HG03457 (cell line): ENCODE results near the gene ADGRL3.

Experiments used
- ATAC-seq: cut with Tn5 transposase; IDR thresholded peaks from one replicate; pipeline ENCODE4 v1.9.1; 2021; ENCODE audit warnings: moderate number of reproducible peaks; ENCODE audit not compliant: unreplicated experiment

ADGRL3 gene

DNA sequence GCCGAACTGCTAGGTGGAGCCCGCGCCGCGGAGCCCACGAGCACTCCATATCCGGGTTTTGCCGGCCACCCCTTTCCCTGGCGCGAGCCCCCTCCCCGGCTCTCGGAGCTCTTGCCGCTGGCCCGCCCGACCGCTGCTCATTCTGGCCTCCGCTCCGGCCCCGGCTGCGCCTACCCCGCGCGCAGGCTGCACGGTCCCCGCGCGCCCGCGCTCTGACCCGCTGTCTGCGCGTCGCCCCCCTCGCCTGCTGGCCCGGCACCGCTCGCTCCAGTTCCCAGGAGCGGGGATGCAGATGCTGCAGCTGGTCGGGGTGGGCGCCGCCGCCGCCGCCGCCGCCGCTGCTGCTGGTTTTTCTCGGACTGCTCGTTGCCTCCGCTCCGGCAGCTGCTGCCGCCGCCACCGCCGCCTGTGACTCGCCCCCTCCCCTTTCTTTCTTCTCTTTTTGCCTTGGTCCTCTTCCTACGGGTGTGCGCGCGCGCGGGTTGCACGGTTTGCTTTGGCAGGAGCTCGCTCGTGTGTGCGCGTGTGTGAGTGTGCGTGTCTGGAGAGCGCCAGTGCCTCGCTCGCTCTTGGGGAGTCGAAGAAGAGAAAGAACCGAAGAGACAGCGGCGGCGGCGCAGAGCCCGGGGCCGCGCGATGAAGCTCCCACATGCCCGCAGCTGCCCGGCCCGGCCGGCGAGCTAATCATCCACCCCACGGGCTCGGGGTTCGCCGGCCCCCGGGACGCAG is at the start of gene ADGRL3:
Gene ADGRL3, plus strand, starts transcription at position 140 of the 729 bp plus-strand sequence.
- no peak for ATAC-seq

DNA sequence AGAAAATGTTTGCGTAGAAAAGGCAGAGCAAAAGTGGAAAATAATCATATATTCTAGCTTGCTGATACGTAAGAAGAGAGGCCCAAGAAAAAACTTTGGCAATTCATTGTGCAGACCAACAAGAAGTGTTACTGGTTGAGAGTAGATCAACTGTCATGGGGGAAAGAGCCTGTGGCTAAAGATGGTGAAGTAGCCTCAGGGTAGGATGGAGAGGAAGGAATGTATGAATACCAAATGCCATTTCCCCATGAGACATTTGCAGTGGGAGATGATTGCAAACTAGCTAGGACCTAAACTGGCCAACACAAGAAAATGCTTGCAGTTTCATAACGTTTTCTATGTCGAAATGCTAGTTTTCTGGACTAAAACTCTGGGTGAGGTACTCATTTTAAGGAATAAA is 47.7 kb upstream of the ADGRL3 start:
- ATAC-seq, result no peak

DNA sequence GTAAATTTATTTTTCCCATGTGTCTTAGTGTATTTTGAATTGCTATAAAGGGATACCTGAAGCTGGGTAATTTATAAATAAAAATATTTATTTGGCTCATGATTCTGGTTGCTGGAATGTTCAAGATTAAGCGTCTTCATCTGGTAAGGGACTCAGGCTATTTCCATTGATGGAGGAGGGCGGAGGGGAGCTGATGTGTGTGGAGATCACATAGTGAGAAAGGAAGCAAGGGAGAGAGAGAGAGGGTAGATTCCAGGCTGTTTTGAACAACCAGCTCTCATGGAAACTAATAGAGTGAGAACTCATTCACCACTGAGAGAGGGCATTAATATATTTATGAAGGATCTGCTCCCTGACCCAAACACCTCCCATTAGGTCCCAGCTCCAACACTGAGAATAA is 39.6 kb upstream of the ADGRL3 start:
- ATAC-seq, result no peak

DNA sequence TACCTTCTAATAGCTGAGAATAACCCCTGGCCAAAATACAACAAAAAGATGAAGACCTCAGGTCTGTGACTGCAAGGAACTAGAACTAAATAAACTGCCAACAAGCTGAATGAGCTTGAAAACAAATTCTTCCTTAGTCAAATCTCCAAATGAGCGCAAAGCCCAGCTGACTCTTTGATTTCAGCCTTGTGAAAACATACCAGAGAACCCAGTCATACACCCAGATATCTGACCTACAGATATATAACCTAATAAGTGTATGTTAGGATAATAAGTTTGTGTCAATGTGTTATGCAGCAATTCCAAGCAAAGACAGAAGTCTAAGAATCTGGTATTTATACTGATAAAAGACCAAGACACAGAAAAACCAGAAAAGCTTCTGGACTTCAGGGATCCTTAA is 38.0 kb upstream of the ADGRL3 start:
- ATAC-seq, result no peak

DNA sequence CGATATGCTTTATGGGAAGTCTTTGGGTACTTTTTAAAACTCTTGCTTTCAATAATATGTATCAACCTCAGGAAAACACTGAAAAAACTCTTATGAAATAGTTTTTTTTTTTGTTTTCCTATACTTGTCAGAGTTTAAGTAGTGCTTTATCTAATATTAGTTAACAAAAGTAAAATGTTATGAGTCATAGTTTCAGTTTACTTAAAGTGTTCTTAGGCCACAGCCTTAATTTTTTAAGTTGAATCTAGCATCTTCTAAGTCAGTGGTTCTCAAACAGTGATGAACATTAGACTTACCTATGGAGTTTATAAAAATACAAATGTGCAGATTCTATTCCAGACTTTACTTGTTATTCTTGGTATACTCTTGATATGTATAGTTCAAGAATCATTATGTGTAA is 26.3 kb upstream of the ADGRL3 start:
- ATAC-seq, result no peak

DNA sequence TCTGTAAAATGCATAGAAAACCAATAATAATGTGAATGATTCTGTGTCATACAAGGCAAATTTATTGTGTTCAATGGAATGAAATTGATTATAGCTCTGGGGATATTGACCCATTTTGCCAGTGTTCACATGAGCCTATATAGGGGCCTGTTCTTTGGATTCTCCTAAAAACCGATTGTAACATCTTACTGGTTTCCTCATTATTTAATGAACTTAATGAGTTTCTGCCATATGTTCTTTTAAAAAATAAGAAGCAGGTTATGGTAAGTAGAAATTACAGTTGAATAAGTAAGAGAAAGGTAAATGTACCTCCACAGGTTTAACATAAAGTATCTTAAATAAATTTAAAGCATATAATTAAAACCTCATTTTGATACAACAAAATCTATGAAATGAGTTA is 24.6 kb upstream of the ADGRL3 start:
- no peak for ATAC-seq

DNA sequence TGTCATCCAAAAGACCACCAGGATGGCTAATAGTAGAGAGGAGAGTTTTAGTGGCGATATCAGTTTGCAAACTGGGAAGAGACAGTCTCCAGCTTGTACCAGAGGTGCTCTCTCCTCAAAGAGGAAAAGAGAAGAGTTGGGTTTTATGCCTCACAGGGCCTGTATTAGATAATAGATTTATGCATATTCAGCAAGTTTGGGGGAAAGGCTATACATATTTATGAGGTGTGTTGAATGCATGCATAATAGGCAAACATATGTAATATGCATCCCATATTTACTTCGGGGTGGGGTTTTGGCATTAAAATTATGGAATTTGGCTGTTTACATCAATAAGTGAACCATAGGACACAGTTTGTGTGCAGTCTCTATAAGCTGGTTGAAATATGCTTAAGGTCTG is 22.8 kb upstream of the ADGRL3 start:
- no peak for ATAC-seq

DNA sequence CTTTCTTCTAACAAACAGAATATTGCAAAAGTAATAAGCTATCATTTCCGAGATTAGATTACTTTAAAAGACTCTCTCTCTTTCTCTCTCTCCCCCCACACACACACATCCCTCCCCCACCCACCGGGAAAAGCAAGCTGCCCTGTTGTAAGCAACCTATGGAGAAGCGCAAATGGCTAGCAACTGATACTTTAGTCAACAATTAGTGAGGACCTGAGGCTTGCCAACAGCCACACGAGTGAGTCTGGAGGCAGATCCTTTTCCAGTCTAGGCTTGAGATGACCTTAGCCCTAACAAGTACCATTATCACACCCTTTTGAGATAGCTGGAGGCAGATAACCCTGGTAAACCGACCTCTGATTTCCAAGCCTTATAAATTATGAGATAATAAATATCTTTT is 19.7 kb upstream of the ADGRL3 start:
- ATAC-seq, result no peak

DNA sequence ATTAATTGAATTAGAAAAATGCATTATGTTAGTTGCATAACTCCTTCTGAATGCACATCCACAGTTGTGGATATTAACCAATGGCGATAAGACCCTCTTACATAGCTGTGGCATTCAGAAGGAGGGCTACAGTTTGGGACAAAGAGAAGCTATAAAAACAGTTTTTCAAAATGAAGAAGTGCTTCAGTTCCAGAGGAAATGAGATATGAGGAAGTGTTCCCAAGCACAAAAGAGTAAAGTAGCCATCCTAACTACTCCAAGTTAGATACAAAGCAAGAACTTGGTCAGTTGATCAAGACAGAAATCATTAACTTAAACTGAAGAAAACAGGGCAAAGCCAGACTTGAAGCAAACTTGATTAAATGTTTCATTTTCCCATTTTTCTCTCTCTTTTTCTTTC is 17.2 kb upstream of the ADGRL3 start:
- no peak for ATAC-seq

DNA sequence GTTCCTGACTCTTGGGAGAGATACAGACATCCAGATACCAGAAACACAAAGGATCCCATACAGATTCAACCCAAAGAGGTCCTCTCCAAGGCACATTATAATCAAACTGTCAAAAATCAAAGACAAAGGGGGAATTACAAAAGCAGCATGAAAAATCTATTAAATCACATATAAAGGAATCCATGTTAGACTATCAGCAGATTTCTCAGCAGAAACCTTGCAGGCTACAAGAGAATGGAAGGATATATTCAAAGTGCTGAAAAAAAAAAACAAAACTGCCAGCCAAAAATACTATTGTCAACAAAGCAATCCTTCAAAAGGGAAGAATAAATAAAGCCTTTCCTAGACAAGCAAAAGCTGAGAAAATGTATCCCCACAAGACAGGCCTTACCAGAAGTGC is 14.8 kb upstream of the ADGRL3 start:
- ATAC-seq, result no peak

DNA sequence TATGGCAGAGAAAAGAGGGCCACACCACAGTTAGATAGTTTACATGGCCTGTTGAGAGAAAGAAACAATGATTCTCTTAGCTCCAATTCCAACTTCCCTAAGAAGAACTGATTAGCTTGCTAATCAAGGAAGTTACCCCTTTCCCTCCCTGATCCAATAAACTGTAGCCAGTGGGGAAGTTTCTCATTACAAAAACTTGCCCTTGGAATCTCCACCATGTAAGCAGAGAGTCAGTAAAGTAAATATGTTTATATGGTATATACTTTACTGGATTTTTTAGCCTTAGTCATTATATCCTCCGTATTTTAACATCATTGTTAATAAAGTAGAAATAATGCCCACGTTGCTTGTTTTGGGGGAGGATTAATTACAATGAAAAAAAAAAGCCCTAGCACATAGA is 7.7 kb upstream of the ADGRL3 start:
- ATAC-seq, result no peak

DNA sequence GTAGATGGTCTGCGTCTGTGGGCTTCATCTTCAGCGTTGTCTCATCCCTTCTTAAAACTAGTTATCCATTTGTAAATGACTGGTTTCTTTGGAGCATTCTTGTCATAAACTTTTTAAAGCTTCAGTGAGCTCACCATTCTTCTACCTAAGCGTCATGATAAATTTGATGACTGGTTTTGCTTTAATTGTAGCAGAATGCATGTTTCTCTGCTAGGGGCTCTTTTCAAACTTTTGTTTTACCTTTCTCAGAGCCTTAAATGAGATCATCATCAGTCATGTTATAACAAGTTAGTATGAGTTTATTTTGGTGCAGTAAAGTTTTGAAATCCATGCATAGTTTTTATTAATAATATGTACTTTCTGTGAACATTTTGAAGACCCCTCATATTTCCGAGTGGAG is 6.3 kb upstream of the ADGRL3 start:
- ATAC-seq, result no peak

DNA sequence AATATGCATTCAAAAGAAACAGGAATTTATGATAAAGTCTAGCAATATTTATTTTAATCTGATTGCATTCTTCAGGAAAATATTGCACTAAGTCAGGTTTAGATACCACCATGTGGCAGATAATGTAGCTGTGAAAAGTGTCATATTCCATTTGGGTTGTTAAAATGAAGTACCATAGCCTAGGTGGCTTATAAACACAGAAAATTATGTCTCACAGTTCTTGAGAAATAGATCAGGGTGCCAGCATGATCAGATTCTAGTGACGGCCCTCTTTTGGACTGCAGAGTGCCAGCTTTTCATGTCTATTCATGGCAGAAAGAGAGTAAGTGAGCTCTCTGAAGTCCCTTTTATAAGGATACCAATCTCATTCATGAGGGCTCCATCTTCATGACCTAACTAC is 5.6 kb upstream of the ADGRL3 start:
- no peak for ATAC-seq

DNA sequence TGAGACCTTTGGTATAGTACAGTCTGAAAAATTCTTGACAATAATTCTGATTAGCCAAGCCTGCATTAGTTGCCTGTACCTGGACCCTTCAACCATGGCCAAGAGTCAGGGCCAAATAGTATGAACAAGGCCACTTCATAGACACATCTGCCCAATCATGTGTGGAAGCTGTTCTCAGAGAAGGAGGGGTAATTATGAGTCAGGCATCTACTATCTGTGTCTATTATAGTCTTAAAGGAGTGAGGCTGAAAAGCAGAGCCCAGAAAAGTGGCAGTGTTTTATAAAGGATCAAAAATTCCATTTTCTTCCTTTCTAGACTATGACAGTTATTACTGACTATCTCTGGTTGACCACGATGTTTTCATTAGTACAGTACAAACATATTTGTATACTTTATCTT is 5.0 kb upstream of the ADGRL3 start:
- no peak for ATAC-seq

DNA sequence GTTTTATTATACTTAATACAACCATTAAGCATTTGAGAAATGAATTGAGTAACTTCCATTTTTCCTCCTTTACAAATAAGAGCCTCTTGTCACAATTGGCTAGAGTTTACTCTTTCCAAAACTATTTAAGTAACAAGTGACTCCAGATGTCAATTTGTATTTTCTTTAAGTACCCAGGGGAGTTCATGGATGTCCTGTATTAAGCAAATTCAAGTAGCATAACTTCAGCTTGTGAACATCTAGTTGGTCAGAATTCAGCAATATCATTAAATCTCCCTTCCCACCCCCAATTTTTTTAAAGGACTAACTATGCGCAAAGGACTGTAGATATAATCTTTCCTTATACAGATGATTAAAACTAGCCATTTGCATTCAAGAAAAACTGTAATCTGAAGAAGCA is 1.4 kb upstream of the ADGRL3 start:
- ATAC-seq, result no peak

DNA sequence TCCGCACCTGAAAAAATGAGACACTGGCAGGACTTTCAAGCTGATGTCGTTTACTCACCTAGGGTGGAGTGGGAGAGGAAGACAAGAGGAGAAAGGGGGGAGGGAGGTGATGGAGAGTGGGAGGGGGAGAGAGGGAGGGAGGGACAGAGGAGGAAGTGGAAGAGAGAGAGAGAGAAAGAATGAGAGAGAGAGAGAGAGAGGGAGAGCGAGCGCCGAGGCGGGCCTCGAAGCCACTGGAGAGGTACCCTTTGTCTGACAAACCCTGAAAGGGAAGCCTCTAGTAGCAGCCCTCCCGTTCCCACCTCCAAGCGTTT is 296 bp upstream of the ADGRL3 start:
- no peak for ATAC-seq

DNA sequence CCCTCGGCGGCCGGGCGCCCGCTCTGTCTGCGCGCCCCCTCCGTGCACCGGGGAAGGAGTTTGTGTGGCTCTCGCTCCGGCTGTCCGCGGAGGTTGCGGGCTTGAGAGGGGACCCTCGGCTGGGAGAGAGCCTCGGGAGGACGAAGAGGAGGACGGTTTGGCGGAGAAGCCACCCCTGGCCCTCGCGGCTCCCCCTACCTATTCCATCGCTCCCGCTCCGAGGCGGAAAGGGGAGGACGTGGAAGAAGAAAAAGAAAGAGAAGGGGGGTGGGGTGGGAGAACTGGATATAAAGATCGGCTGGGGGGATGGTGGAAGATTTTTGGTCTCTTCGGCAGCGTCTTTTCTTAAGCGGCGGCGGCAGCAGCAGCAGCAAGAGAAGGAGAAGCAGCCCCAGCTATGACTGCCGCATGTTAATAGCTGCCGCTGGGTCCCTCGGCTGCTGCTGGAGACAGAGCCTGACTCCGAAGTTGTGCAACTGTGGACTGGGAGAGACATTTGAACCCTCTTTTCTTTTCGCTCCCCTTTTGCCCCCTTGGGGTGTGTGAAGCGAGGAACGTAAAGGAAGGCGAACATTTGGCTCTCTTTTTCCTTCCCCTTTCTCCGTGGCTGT is 895 bp downstream of the ADGRL3 start:
- ATAC-seq, result no peak

DNA sequence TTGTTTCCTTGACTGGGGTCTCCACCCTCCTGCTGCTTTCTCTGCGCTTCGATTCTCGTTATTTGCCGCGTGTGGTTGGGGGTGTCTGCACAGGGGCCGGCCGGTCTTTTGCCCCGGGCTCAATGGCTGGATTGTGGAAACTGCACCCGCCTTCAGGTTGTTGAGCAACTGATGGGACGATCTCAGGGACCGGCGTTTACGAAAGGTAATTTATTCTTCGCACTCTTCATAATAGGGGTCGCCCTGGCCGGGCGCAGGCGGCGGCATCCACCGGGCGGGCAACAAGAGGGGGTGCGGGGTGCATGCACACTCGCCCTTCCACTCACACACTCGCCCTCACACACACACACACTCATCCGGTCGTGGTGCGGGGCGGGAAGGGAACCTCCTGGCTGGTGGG is 1.4 kb downstream of the ADGRL3 start:
- ATAC-seq, result no peak

DNA sequence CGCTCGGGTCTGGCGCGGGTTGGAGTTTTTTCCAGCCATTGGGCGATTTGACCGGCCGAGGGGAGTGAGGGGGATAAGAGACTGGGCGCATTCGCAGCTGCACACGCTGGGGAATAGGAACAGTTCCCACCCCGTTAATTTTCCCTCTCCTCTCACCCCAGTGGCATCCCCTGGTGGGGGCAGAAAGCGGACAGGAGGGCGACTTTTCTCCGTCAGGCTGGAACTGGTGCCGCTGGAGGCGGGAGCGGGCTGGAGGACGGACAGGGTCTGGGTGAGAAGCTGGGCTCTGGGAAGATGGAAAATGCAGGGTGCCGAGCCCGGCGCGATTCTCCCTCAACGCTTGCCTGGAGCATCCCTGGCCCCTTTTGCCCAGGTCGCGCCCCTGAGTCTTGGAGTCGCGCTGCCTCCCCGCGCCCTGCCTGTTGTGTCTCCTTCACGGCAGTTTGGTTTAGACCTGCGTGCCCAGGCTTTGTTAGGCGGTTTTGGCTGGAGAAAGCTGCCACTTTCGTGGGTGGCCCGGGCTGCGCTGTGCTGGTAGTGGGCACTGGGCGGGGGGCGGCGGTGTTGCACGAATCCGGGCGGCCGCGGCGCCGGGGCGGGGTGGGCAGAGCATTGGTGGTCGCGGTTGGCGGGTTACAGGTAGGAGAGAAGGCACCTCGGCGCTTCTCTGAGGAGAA is 2.0 kb downstream of the ADGRL3 start:
- ATAC-seq, result no peak

DNA sequence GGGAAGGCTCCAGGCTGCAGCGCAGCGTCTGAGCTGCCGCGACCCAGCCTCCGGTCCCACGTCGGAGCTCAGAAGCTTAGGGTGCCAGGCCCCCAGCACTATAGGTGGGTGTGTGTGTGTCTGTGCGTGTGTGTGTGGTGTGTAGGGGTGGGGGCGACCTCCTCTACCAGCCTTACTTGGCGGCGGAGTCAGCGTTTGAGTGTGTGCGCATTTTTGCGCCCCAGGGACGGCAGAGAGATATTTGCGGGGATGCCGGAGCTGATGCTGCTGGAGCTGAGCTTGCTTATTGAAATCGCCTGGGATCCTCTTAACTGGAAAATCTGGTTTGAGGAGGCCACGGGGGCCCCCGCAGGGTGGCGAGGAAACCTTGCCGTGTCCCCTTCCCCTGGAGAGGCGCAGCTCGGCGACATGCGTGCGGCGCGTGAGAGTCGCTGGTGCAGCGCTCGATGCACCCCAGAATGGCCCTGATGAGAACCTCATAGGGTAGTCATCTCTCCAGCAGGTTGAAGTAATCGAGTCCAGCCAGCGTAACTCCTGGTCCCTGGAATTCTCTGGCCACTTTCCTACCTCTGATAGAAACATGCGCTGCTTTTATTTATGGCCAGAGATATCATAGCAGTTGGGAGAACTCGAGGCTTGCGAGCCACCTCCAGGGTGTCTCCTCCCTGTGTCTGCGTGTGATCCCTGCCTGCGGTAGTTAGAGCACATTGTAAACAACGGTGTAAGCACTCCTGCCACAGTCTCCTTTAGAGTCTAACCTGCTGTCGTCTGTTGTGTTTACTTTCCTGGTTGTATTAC is 2.7 kb downstream of the ADGRL3 start:
- no peak for ATAC-seq

DNA sequence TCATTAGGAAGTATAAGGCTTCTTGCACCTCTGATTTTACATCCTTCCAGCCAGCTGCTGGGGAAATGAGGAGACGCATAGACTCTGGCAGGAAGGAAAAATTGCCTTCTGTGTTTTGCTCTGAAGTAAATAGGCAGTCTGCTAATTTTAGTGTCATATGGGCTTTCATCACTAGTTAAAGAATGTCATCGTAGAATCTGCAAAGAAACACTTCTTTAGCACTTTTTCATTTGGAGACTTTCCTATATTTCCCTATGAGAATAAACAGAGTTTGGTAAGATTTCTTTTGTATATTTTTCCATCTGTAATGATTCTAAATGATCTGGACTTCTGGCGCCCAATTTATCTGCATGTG is 3.3 kb downstream of the ADGRL3 start:
- ATAC-seq, result no peak
